Gastrocnemius medialis (tissue), 4 donors: ENCODE data around the gene DSCAML1.

Experiments
- POLR2A ChIP-seq, 2 donors: fragments of 450-650 bp; IDR thresholded peaks; one replicate each; pipeline ENCODE4 v1.6.1; 2017; ENCODE audit warnings: antibody characterized with exemption in 2 of 2, mild to moderate bottlenecking in 2 of 2, moderate library complexity in 2 of 2
- TF ChIP-seq, protein P1 (sequence below), 5 experiments: fragments of 450-650 bp in 3 of 5; fragments of 200-600 bp in 2 of 5; sonication (generic) in 2 of 5; IDR thresholded peaks in 4 of 5; conservative IDR thresholded peaks in 1 of 5; 1 replicate in 4 of 5; 2 replicates in 1 of 5; pipeline ENCODE4 v1.5.1; 2016 to 2019; ENCODE audit warnings: antibody characterized with exemption in 5 of 5, mild to moderate bottlenecking in 3 of 5, moderate library complexity in 3 of 5

GRCh38 chr11:117831661-117832415, 34.8 kb upstream of the DSCAML1 start:
- TF ChIP-seq, protein P1, sequence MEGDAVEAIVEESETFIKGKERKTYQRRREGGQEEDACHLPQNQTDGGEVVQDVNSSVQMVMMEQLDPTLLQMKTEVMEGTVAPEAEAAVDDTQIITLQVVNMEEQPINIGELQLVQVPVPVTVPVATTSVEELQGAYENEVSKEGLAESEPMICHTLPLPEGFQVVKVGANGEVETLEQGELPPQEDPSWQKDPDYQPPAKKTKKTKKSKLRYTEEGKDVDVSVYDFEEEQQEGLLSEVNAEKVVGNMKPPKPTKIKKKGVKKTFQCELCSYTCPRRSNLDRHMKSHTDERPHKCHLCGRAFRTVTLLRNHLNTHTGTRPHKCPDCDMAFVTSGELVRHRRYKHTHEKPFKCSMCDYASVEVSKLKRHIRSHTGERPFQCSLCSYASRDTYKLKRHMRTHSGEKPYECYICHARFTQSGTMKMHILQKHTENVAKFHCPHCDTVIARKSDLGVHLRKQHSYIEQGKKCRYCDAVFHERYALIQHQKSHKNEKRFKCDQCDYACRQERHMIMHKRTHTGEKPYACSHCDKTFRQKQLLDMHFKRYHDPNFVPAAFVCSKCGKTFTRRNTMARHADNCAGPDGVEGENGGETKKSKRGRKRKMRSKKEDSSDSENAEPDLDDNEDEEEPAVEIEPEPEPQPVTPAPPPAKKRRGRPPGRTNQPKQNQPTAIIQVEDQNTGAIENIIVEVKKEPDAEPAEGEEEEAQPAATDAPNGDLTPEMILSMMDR (IDR thresholded peaks at IDR 0.05 in 4 of 5, conservative IDR thresholded peaks at IDR 0.05 in 1 of 5), result no peak
- no peak for TF ChIP-seq POLR2A (IDR thresholded peaks at IDR 0.05)
